NCI-H446 (cell line): ENCODE results near the gene TBC1D9B.

ENCODE experiments used
- DNase-seq, 2 experiments: peaks; one replicate each; lab custom pipeline; 2025; lab: John Stamatoyannopoulos, UW

The TBC1D9B gene

GRCh38 chr5:179907556-179908324, at the start of gene TBC1D9B:
TBC1D9B (minus strand) TSS chr5:179907897; CDS start chr5:179907821, 76 bp downstream.
- DNase-seq, result peak in 1 of 2 experiments; percentile 69

DNA sequence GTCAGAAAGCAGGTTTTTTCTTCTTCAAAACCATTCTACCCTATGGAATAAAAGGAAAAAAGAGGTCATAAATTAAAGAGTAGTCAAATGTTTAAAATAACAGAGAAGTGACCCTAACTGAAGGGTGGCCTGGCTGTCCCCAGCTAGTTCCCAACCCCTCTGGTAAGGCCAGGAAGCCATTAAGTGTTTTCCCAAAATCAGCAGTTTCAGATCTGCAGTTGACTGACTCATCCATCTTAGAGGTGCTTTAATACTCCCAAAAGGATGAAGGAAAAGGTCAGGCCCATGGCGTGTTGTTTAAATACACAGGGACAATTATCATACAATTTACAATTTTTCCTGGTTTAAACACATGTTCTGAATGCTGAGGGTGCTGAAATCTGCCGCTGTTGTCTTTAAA, 47.9 kb upstream of the TBC1D9B start:
- DNase-seq, result no peak

DNA sequence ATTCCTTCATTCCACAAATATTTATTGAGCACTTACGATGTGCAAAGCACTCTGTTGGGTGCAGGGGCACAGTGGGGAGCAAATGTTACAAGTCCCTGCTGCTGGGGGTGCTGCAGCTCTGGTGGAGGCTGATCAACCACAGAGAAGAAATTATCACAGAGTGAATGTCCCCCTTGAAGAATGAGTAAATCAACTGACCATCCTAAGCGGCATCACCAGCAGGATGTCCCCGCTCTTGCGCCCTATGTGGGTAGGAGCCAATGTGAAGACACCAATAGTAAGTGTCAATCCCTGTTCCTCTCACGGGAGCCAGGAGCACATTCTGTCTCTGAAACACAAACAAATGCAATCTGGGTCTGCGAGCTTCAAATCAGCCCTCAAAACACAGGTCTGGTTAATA, 47.4 kb upstream of the TBC1D9B start:
- no peak for DNase-seq

- DNase-seq, result no peak
Measured at GRCh38 chr5:179954434-179954833, 46.7 kb upstream of the TBC1D9B start.

- DNase-seq, result no peak
Measured at GRCh38 chr5:179953987-179954386, 46.3 kb upstream of the TBC1D9B start.

DNA sequence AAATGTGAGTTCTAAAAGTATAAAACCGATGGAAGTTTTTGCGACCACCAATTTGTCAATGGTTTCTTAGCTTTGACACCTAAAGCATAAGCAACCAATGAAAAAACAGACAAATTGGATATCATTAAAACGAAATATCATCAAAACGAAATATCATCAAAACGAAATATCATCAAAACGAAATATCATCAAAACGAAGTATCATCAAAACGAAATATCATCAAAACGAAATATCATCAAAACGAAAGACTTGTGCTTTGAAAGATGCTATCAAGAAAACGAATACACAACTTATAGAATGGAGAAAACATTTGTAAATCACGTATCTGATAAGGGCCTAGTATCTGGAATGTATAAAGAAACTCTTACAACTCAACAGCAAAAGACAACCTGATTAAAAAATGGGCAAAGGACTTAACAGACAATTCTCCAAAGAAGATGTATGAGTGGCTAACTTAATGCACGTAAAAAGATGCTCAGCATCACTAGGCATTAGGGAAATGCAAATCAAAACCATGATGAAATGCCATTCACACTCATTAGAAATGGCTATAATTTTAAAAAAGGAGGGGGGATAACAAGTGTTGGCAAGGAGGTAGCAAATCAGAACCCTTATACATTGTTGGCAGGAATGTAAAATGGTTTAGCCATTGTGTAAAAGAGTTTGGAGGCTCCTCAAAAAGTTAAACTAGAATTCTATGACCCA, 29.4 kb upstream of the TBC1D9B start:
- no peak for DNase-seq

DNA sequence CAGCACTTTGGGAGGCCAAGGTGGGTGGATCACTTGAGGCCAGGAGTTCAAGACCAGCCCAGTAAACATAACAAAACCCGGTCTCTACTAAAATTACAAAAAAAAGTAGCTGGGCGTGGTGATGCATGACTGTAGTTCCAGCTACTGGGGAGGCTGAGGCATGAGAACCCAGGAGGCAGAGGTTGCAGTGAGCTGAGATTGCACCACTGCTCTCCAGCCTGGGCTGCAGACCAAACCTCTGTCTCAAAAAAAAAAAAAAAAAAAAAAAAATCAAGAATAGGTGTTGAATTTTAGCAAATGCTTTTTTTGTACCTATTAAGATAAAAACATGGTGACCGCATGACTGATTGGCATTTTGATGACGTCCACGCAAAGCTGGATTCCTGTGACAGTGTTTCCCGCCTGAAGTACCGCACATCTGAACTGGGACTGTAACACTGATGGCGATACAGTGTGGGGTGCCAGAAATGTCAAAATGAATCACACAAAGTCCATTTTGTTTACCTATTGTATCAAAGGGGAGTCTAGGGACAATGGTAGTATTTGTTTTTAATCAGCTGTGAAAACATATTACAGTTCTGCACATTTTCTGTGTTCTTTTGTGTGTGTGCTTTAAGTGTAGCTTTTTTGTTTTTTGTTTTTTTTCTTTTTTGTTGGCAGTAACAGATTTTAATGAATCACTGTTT, 23.2 kb upstream of the TBC1D9B start:
- DNase-seq, result no peak

- DNase-seq, result no peak
Measured at GRCh38 chr5:179927824-179928223, 20.1 kb upstream of the TBC1D9B start.

DNA sequence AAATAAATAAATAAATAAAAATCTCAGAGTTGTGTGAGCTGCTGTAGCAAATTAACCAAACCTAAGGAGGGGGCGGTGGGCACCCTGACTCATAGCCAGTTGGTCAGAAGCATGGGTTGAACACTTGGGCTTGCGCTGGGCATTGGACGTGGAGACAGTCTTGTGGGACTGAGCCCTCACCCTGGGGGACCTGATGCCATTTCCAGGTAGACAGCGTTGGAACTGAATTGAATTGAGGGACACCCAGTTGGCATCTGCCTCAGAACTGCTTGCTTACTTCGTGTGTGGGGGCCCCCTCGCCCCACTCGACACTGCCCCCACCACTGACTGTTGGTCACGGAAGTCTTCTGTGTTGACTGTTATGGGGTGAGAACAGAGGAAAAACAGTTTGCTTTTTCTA, 19.0 kb upstream of the TBC1D9B start:
- DNase-seq, result no peak

- no peak for DNase-seq
Measured at GRCh38 chr5:179923436-179923835, 15.7 kb upstream of the TBC1D9B start.

DNA sequence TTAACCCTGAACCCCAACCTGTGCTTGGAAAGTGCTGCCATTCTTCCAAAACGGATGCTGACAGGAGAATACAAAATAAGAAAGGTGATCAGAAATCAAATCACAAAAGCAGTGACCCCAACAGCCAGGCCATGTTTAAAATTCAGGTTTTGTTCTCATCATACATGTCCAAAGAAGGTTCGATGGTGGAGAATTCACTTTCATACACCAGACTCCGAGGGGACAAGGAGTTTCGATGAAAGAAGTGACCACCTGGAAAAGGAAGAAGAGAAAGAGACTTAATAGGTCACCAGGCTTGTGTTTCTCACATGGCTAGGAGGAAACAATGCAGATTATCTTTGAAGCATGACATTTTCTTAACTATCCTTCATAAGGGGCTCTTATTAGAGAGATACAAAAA, 12.5 kb upstream of the TBC1D9B start:
- no peak for DNase-seq

- no peak for DNase-seq
Measured at GRCh38 chr5:179919487-179920060, 11.9 kb upstream of the TBC1D9B start.

GRCh38 chr5:179918742-179919486, 11.2 kb upstream of the TBC1D9B start:
- DNase-seq, result no peak

GRCh38 chr5:179916523-179916922, 8.8 kb upstream of the TBC1D9B start:
- DNase-seq, result no peak

DNA sequence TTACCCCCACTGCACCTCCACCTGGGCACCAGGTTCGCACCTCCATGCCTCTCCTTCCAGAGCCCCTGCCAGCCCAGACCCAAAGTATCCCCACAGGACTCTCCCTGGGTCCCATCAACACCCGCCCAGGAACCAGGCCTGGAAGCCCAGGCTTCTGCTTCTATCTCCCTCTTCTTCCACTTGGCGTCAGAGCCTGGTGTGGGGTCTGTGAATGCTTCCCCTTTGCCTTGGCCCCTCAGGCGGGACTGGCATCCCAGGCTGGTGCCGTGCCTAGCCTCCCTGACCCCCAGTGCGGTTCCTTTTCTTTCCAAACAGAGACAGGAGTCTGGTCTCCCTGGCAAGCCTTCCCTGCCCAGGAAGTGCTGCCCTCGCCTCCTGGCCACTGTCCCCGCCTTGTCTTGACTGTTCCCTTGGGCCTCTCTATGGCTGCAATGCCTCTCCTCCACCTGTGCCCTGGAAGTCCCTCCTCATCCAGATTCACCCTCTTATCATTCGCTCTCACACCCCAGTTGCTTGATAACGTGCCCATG, 7.8 kb upstream of the TBC1D9B start:
- DNase-seq, result no peak

DNA sequence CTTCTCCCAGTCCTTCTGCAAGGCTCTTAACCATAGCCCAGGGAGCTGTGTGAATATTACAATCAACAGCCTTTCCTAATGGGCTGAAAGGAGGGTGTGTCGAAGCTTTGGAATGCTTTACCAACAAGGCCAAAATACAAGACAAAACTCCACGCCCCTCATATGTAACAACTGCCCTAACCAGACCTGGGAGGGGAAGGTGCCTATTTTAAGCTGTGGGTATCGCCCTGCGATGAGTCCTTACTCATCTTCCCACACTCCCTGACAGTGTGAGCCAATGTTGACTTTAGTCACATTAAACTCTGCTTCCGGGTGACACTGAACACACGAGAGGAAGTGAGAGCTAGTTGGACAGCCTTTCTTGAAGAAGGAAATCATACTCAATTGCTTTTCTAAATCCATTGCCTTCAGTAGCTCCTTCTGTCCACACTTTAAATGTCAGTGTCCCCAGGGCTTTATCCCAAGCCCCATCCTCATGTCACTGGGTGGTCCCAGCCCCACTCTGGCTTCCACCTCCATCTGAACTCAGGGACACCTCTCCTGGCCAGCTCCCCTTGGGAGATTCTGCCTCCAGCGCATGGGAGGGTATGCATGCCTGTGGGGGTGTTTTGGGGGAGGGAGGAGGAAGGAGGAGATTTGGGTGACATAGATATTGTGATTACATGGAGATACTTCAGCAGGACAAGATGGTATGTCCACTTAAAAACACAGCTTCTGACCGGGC, 6.5 kb upstream of the TBC1D9B start:
- no peak for DNase-seq

DNA sequence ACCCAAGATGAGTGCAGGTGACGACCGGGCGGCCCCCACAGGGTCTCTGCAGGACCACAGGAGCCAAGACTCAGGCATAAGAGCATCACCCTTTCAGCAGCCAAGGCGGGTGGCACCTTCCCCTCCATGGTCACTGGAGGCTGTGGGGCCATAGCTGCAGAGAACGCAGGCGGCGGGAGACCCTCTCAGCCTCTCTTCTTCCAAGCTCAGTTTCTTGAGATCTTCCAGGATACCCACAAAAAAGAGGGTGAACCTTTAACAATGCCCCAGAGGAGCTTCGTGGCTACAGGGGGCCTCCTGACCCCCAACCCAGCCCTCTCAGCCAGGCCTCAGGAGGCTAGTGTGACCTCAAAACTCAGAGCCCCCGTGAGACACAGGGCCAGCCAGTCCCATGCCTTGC, 5.8 kb upstream of the TBC1D9B start:
- DNase-seq, result no peak

DNA sequence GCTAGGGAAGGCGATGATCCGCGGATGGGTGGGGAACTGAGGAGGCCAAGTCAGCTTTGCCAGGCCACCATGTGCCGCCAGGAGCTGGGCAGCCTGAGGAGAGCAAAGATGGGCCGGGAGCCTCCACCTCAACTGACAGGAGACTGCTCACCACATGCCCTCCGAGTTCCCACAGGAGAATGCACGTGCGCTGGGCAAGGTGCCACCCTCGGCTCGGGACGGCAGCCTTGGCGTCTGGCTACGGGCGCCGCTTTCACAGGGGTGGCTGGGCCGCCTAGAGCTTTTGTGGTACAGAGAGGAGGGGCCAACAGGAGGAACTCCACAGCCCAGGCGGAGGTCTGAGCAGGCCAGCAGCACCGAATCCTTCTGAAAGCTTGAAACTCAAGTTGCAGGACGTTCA, 5.3 kb upstream of the TBC1D9B start:
- DNase-seq, result no peak

DNA sequence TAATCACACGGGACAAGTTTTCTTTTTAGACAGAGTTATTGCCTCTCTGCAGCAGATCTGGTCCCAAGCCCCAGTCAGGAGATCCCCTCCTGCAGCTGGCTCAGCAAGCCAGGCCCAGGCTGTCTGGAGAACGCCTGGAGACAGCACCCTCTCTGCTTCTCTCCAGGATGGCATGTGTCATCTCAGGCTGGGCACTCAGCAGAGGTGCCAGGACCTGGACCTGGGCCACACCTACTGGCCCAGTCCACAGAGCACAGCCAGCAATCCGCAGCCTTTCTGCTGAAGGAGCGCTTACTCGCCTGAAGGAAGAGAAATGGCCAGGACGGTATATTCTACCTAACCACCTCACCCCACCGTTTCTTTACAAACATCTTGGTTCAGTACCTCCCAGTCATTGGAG, 4.7 kb upstream of the TBC1D9B start:
- DNase-seq, result no peak

DNA sequence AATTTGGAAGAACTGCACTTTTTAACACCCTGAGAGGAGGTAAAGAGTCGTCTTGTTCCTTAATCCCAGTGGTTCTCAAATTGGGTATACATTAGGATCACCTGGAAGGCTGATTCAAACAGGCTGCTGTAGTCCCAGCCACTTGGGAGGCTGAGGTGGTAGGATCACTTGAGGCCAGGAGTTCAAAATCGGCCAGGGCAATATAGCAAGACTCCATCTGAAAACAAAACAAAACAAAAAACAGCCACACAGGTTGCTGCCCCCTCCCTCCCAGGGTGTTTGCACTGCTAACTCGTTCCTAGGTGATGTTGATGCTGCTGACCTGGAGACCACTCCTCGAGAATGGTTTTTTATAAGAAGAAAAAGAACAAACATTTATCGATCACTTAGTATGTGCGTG, 1.5 kb upstream of the TBC1D9B start:
- DNase-seq, result no peak

GRCh38 chr5:179908528-179908927, 831 bp upstream of the TBC1D9B start:
- no peak for DNase-seq
